T-helper 17 cell (primary cell): Measurements from ENCODE around the gene RNF167. TPM values are rescaled to one million over a fixed set of nuclear protein-coding genes. Genes with fewer than 3 reads are reported as not detected.
"Not testable (repeated sequence)": the region's sequence is repeated elsewhere in the genome, so short reads cannot be mapped to it uniquely, and the experiment has no call there.

Experiments used
- ATAC-seq: fragments of 150-1000 bp; cut with Tn5 transposase; 2 replicates; pipeline ENCODE4 v1.10.0; 2021; ENCODE audit warnings: mild to moderate bottlenecking, moderate library complexity
- DNase-seq, 3 donors: peaks; one replicate each; pipeline versions ENCODE4 v3.0.0 to v3.0.0-alpha.2; 2020 to 2021
- H3K9me3 ChIP-seq: one replicate; pipeline ENCODE4 v1.7.0; 2013; ENCODE audit warnings: low read length, mild to moderate bottlenecking; ENCODE audit not compliant: control insufficient read depth, poor library complexity, severe bottlenecking
- H3K27ac Mint-ChIP-seq: one replicate; pipeline ENCODE4 v1.8.0; 2022; ENCODE audit warnings: mild to moderate bottlenecking, moderate library complexity, mixed read lengths
- H3K27me3 Mint-ChIP-seq: one replicate; pipeline ENCODE4 v1.8.0; 2022; ENCODE audit warnings: mixed read lengths
- H3K36me3 Mint-ChIP-seq: one replicate; pipeline ENCODE4 v1.8.0; 2022; ENCODE audit warnings: low read depth, mixed read lengths
- H3K4me1 Mint-ChIP-seq: one replicate; pipeline ENCODE4 v1.8.0; 2022; ENCODE audit warnings: mild to moderate bottlenecking, mixed read lengths
- H3K4me3 Mint-ChIP-seq: one replicate; pipeline ENCODE4 v1.8.0; 2022; ENCODE audit warnings: mild to moderate bottlenecking, moderate library complexity, mixed read lengths
- total RNA-seq, 4 donors: library from RNA in 2 of 4; stranded (reverse) in 2 of 4; gene quantifications; one replicate each; pipeline ENCODE4 v1.2.3 and lab custom pipeline; 2022 to 2026

RNF167 gene
- total RNA-seq, 2 donors from 2014 or later: 95.5 to 99.0 TPM

- no peaks in the 10 kb centered on the region for H3K9me3 ChIP-seq
- peak; percentile 3 for ATAC-seq
- peaks cover 31% of the 10 kb centered on the region for H3K4me1 Mint-ChIP-seq
- H3K4me3 Mint-ChIP-seq: peak overlapping the region; percentile 93
- no peaks in the 10 kb centered on the region for H3K36me3 Mint-ChIP-seq
- no peaks in the 10 kb centered on the region for H3K27me3 Mint-ChIP-seq
- DNase-seq: no peak
- H3K27ac Mint-ChIP-seq: peak overlapping the region; percentile 92
Measured at GRCh38 chr17:4898927-4899326, 41.1 kb upstream of the RNF167 start.

DNA sequence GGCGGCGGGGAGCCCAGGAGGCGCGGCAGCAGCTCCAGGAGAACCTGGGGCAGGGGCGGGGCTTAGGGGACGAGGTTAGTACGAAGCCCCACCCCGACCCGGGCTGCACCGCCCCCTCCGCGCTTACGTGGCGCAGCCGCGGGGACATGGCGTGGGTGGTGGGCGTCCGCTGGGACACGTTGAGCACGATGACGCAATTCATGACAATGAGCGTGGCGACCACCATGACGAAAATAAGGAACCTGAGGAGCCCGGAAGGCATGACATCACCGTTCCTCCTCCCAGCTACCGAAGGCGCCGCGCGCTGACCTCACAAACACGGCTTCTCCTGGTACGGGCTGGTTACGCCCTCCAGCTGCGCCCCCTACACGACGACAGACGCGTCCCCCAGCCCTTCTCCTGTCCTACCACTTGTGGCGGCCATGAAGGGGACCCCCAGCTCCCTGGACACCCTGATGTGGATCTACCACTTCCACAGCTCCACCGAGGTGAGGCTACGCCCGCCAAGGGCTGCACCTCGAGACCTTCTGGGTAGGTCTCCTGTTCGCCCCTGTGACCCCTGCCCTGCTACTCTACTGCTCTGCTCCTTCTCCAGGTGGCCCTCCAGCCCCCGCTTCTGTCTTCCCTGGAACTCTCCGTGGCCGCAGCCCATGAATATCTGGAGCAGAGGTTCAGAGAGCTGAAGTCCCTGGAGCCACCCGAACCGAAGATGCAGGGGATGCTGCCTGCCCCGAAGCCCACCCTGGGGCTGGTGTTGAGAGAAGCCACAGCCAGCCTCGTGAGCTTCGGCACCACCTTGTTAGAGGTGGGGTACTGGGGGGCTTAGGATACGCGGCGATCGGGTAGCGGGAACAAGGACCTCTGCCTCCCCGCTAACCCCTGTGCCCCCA lies 40.5 kb upstream of the RNF167 start, which contains the start of gene C17orf107:
Gene C17orf107, plus strand, starts transcription at position 196 of the 890 bp plus-strand sequence. Its CDS starts 227 bp downstream, at position 423.
- peak; percentile 86 for ATAC-seq
- no peaks in the 10 kb centered on the region for H3K27me3 Mint-ChIP-seq
- peak within 1 kb of the TSS; percentile 93 for H3K4me3 Mint-ChIP-seq
- peak; percentile 87 to 94 (median 93) for DNase-seq
- H3K9me3 ChIP-seq: no peaks in the 10 kb centered on the region
- peak within 1 kb of the TSS; percentile 92 for H3K27ac Mint-ChIP-seq
- no peaks in the 10 kb centered on the region for H3K36me3 Mint-ChIP-seq
- H3K4me1 Mint-ChIP-seq: peaks cover 31% of the 10 kb centered on the region

DNA sequence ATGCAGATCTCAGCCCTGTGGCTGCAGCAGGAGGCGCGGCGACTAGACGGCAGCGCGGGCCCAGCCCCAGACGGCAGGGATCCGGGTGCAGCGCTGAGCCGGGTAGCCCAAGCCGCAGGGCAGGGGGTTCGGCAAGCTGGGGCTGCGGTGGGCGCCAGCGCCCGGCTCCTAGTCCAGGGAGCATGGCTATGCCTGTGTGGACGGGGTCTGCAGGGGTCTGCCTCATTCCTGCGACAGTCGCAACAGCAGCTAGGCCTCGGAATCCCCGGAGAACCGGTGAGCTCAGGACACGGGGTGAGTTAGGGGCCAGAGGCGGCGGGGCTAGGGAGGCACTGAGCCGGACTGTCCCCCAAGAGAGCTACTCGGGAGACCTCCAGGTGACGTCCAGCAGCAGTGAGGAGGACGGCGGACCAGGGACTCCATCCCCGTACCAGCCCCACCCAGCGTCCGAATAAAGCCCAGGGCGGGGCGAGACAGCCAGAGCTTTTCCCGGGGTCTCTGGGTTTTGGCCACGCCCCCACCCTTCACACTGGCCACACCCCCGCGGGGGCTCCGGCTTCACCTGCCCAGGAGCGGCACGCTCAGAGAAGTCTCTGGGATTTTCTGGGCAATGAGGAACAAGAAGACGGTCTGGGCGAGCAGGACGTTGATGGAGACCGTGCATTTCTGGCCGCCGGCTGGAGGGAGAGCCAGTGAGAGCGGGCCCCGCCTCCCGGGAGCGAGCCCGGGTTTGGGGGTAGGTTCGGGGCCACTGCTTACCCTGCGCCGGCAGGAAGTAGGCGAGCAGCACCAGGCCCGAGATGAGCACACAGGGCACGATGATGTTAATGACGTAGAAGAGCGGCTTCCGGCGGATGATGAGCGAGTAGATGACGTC lies 39.6 kb upstream of the RNF167 start:
- no peaks in the 10 kb centered on the region for H3K9me3 ChIP-seq
- ATAC-seq (peak; percentile 35), DNase-seq (peak; percentile 42 to 53 (median 51))
- H3K4me3 Mint-ChIP-seq: peak overlapping the region; percentile 93
- H3K36me3 Mint-ChIP-seq: no peaks in the 10 kb centered on the region
- H3K27me3 Mint-ChIP-seq: no peaks in the 10 kb centered on the region
- peaks cover 31% of the 10 kb centered on the region for H3K4me1 Mint-ChIP-seq
- H3K27ac Mint-ChIP-seq: peak overlapping the region; percentile 92

- H3K4me3 Mint-ChIP-seq: peak overlapping the region; percentile 93
- no peaks in the 10 kb centered on the region for H3K9me3 ChIP-seq
- H3K4me1 Mint-ChIP-seq: peaks cover 31% of the 10 kb centered on the region
- H3K27me3 Mint-ChIP-seq: no peaks in the 10 kb centered on the region
- peak overlapping the region; percentile 81 for H3K27ac Mint-ChIP-seq
- H3K36me3 Mint-ChIP-seq: no peaks in the 10 kb centered on the region
- no peak for ATAC-seq
- no peak for DNase-seq
Measured at GRCh38 chr17:4901108-4901647, 38.9 kb upstream of the RNF167 start.

DNA sequence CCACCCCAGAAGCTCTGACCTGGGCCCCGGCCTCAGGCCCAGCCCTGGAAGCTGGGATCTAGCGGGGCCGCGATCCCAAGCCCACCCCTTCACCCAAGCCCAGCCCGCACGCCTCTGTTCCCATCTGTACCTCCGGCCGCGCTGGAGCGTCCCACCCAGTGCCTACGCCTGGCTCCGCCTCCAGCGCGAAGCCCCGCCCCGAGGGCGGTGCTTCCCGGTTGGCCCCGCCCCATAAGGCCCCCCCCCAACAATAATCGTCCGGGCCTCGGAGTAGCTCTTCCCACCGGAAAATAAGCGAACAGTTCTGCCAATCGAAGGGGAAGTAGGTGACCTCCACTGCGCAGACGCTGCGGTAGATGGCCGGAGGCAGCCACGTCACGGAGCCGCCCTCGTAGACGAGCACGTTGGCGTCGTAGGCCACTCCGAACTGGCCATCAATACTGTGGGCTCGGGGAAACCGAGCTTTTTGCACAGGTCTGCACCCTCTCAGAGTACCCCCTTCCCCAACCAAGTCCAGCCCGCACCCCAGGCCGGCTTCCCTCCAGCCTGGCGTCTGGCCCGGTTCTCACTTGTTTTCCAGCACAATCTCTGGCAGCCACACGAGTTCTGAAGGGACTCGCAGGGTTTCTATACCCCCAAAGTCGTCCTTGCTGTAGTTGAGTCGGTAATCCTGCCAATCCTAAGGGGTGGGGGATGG lies 38.3 kb upstream of the RNF167 start:
- DNase-seq (no peak), ATAC-seq (no peak)
- H3K36me3 Mint-ChIP-seq: no peaks in the 10 kb centered on the region
- peak overlapping the region; percentile 45 for H3K27ac Mint-ChIP-seq
- no peaks in the 10 kb centered on the region for H3K27me3 Mint-ChIP-seq
- H3K9me3 ChIP-seq: no peaks in the 10 kb centered on the region
- peaks cover 31% of the 10 kb centered on the region for H3K4me1 Mint-ChIP-seq
- H3K4me3 Mint-ChIP-seq: peak overlapping the region; percentile 43

- peak overlapping the region; percentile 45 for H3K27ac Mint-ChIP-seq
- H3K4me3 Mint-ChIP-seq: no peak overlapping the region
- H3K27me3 Mint-ChIP-seq: no peaks in the 10 kb centered on the region
- DNase-seq: no peak
- no peaks in the 10 kb centered on the region for H3K36me3 Mint-ChIP-seq
- H3K9me3 ChIP-seq: no peaks in the 10 kb centered on the region
- H3K4me1 Mint-ChIP-seq: peaks cover 31% of the 10 kb centered on the region
- ATAC-seq: no peak
Measured at GRCh38 chr17:4902540-4902939, 37.5 kb upstream of the RNF167 start.

GRCh38 chr17:4903051-4903818 lies 36.8 kb upstream of the RNF167 start, which contains the start of gene CHRNE:
CHRNE (minus strand) TSS chr17:4903098; CDS start chr17:4903063, 35 bp downstream.
- H3K4me1 Mint-ChIP-seq: peaks cover 28% of the 10 kb centered on the region
- no peaks in the 10 kb centered on the region for H3K9me3 ChIP-seq
- peak; percentile 43 for ATAC-seq
- H3K27ac Mint-ChIP-seq: peak within 1 kb of the TSS; percentile 69
- peak; percentile 47 to 66 (median 55) for DNase-seq
- peak within 1 kb of the TSS; percentile 85 for H3K4me3 Mint-ChIP-seq
- H3K36me3 Mint-ChIP-seq: no peaks in the 10 kb centered on the region
- no peaks in the 10 kb centered on the region for H3K27me3 Mint-ChIP-seq

DNA sequence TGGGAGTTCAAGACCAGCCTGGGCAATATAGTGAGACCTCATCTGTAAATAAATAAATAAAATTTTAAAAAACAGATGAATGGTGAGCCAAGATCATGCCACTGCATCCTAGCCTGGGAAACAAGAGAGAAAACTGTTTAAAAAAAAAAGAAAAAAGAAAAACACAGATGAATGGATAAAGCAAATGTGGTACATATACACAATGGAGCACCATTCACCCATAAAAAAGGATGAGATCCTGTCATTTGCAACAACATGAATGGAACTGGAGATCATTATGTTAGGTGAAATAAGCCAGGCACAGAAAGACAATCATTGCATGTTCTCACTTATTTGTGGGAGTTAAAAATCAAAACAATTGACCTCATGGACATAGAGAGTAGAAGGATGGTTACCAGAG lies 33.4 kb upstream of the RNF167 start:
- not testable (repeated sequence) for ATAC-seq, H3K36me3 Mint-ChIP-seq, H3K4me3 Mint-ChIP-seq, H3K27ac Mint-ChIP-seq, H3K27me3 Mint-ChIP-seq, H3K9me3 ChIP-seq, DNase-seq
- H3K4me1 Mint-ChIP-seq: peaks cover 22% of the 10 kb centered on the region

DNA sequence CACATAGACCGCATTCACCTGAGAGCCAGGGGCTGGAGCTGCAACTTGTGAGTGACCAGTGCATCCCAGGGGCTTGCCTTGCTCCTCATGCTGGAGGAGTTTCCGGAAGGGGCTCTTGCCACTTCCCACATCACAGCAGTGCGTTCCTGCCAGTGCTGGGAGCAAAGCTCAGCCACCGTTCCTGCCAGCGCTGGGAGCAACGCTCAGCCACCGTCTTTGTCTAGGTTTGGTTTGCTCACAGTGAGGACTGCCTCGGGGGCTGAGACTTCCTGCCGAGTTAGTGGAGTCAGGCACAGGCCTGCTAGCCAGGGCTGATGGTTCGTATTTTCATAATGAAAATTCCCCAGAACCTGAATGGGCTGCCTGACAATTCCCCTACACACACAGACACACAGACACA lies 31.8 kb upstream of the RNF167 start:
- H3K4me3 Mint-ChIP-seq: no peak overlapping the region

GRCh38 chr17:4908711-4909496 lies 31.2 kb upstream of the RNF167 start:
- ATAC-seq (peak; percentile 96), DNase-seq (peak; percentile 51 to 54 (median 53))
- Mint-ChIP-seq H3K36me3 (no peaks in the 10 kb centered on the region), H3K27me3 (no peaks in the 10 kb centered on the region), H3K4me1 (peaks cover 7% of the 10 kb centered on the region), H3K4me3 (no peak overlapping the region), H3K27ac (no peak overlapping the region)
- no peaks in the 10 kb centered on the region for H3K9me3 ChIP-seq

More for the DNA sequence above, 31.8 kb upstream of the RNF167 start:
- Mint-ChIP-seq H3K27ac (no peak overlapping the region), H3K27me3 (no peaks in the 10 kb centered on the region), H3K36me3 (no peaks in the 10 kb centered on the region), H3K4me1 (peaks cover 11% of the 10 kb centered on the region)
- no peak for ATAC-seq
- no peaks in the 10 kb centered on the region for H3K9me3 ChIP-seq
- DNase-seq: no peak

- Mint-ChIP-seq H3K36me3 (no peaks in the 10 kb centered on the region), H3K27me3 (no peaks in the 10 kb centered on the region), H3K27ac (no peak overlapping the region), H3K4me3 (no peak overlapping the region), H3K4me1 (peaks cover 7% of the 10 kb centered on the region)
- no peak for ATAC-seq
- no peaks in the 10 kb centered on the region for H3K9me3 ChIP-seq
- no peak for DNase-seq
Measured at GRCh38 chr17:4913994-4914393, 26.1 kb upstream of the RNF167 start.
